ENCODE results near the gene CCDC126.

DNA sequence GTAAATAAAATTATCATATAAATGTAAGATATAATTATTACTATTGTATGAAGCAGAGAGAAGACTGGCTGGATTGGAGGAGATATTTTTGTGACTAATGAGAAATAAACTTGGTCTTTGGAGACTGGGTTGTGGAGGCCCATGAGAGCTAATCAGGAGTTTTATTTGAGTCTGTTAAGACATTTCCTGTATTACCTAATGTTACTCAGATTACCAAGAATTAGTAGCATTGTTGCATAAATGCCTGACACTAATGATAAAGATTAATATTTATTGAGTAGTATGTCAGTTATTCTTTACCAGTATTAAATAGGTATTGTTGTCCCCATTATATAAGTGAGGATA, 7.1 kb downstream of the CCDC126 start:
- TF ChIP-seq, protein P1, sequence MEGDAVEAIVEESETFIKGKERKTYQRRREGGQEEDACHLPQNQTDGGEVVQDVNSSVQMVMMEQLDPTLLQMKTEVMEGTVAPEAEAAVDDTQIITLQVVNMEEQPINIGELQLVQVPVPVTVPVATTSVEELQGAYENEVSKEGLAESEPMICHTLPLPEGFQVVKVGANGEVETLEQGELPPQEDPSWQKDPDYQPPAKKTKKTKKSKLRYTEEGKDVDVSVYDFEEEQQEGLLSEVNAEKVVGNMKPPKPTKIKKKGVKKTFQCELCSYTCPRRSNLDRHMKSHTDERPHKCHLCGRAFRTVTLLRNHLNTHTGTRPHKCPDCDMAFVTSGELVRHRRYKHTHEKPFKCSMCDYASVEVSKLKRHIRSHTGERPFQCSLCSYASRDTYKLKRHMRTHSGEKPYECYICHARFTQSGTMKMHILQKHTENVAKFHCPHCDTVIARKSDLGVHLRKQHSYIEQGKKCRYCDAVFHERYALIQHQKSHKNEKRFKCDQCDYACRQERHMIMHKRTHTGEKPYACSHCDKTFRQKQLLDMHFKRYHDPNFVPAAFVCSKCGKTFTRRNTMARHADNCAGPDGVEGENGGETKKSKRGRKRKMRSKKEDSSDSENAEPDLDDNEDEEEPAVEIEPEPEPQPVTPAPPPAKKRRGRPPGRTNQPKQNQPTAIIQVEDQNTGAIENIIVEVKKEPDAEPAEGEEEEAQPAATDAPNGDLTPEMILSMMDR (conservative IDR thresholded peaks at IDR 0.05): no peak
- no peak for TF ChIP-seq ZFX (IDR thresholded peaks at IDR 0.05)
